Testis (tissue), 3 donors: Measurements from ENCODE around the gene OIP5. TPM values are rescaled to one million over a fixed set of nuclear protein-coding genes. Genes with fewer than 3 reads are reported as not detected.
"Not testable (repeated sequence)": the region's sequence is repeated elsewhere in the genome, so short reads cannot be mapped to it uniquely, and the experiment has no call there.

Source experiments
- DNase-seq: peaks from one replicate; pipeline ENCODE4 v3.0.0-alpha.2; 2019
- H3K27ac ChIP-seq, 2 donors: fragments of 200-600 bp; sonication (generic); one replicate each; pipeline ENCODE4 v1.5.1; 2019
- H3K27me3 ChIP-seq: fragments of 200-600 bp; sonication (generic); one replicate; pipeline ENCODE4 v1.5.1; 2019
- H3K36me3 ChIP-seq: fragments of 200-600 bp; sonication (generic); one replicate; pipeline ENCODE4 v1.5.1; 2017; ENCODE audit warnings: low read depth; ENCODE audit errors: missing control alignments
- H3K4me1 ChIP-seq: fragments of 200-600 bp; sonication (generic); one replicate; pipeline ENCODE4 v1.5.1; 2019
- H3K4me3 ChIP-seq, 2 donors: fragments of 200-600 bp; sonication (generic); one replicate each; pipeline ENCODE4 v1.5.1; 2017 to 2019
- H3K9me3 ChIP-seq: fragments of 200-600 bp; sonication (generic); one replicate; pipeline ENCODE4 v1.5.1; 2017
- CTCF ChIP-seq, 3 experiments: fragments of 450-650 bp in 2 of 3; fragments of 200-600 bp in 1 of 3; sonication (generic) in 1 of 3; IDR thresholded peaks; one replicate each; pipeline ENCODE4 v1.5.1; 2016 to 2019; ENCODE audit warnings: antibody characterized with exemption in 3 of 3, mild to moderate bottlenecking in 2 of 3, moderate library complexity in 1 of 3
- POLR2A ChIP-seq: fragments of 450-650 bp; IDR thresholded peaks from one replicate; pipeline ENCODE4 v1.6.1; 2017; ENCODE audit warnings: antibody characterized with exemption, mild to moderate bottlenecking, moderate library complexity
- WGBS, 2 donors: methylation state at CpG; one replicate each; pipeline ENCODE4 v1.1.5; 2018; 5-methylcytosine and 5-hydroxymethylcytosine counted together
- intact Hi-C: fragments of 100-400 bp; cut with DNase I; formaldehyde crosslinking; loops from one replicate; pipeline ENCODE4 v1.15.1; 2023; ENCODE audit warnings: low total_unique reads
- polyA plus RNA-seq: library from polyadenylated mRNA; stranded (reverse); fragments of 350-450 nt; fragmentation: Illumina TruSeq; extraction: RNeasy Lipid Tissue Mini Kit (QIAGEN cat#74804); gene quantifications from one replicate; pipeline ENCODE4 v1.2.3, GENCODE V29; 2014; ENCODE audit warnings: low read depth, low replicate concordance; ENCODE audit not compliant: insufficient read depth
- total RNA-seq, 2 donors: library from RNA; depleted of rRNA; stranded (reverse); fragments of >200 nt; gene quantifications; one replicate each; pipeline ENCODE4 v1.2.3, GENCODE V29; 2016

Gene OIP5
- total and polyA plus RNA-seq, 3 donors from 2014 or later, result 21.2 to 44.8 (median 22.1) TPM

- TF ChIP-seq POLR2A, result no peak
- no peak for TF ChIP-seq CTCF (IDR thresholded peaks at IDR 0.05)
- DNase-seq, result no peak
- Histone ChIP-seq H3K4me1 (no peaks in the 10 kb centered on the region), H3K27me3 (no peaks in the 10 kb centered on the region), H3K4me3 (no peak overlapping the region), H3K9me3 (no peaks in the 10 kb centered on the region), H3K36me3 (no peaks in the 10 kb centered on the region), H3K27ac (no peak overlapping the region)
- WGBS, 2 donors, result 61 to 65% methylated on average over 6 of the region's 6 CpGs
- intact Hi-C loops, result no loop called here
These were observed 68.5 kb downstream of the OIP5 start for GRCh38 chr15:41263891-41264351.

- no peaks in the 10 kb centered on the region for H3K36me3 ChIP-seq
- no peaks in the 10 kb centered on the region for H3K4me1 ChIP-seq
- no peak for DNase-seq
- H3K4me3 ChIP-seq, result no peak overlapping the region
- 93 to 97% methylated on average over 8 of the region's 8 CpGs for WGBS, 2 donors
- intact Hi-C loops, result no loop called here
- no peak for TF ChIP-seq CTCF (IDR thresholded peaks at IDR 0.05)
- no peak for TF ChIP-seq POLR2A
- no peaks in the 10 kb centered on the region for H3K27me3 ChIP-seq
- no peak overlapping the region for H3K27ac ChIP-seq
- no peaks in the 10 kb centered on the region for H3K9me3 ChIP-seq
These were observed 69.8 kb downstream of the OIP5 start for GRCh38 chr15:41262571-41262970.

- intact Hi-C loops, H3K4me3 ChIP-seq, H3K36me3 ChIP-seq, H3K4me1 ChIP-seq, H3K27ac ChIP-seq, DNase-seq, H3K9me3 ChIP-seq, H3K27me3 ChIP-seq: not testable (repeated sequence)
- WGBS, 2 donors, result 94 to 96% methylated on average over 7 of the region's 7 CpGs
These were observed 71.5 kb downstream of the OIP5 start for GRCh38 chr15:41260924-41261323.

- Histone ChIP-seq H3K4me1 (no peaks in the 10 kb centered on the region), H3K4me3 (no peak overlapping the region), H3K9me3 (no peaks in the 10 kb centered on the region), H3K36me3 (no peaks in the 10 kb centered on the region), H3K27ac (no peak overlapping the region), H3K27me3 (no peaks in the 10 kb centered on the region)
- intact Hi-C loops, result no loop called here
- WGBS, 2 donors, result 83 to 85% methylated on average over 9 to 12 of the region's 12 CpGs
- TF ChIP-seq POLR2A (no peak), CTCF (IDR thresholded peaks at IDR 0.05) (no peak)
- no peak for DNase-seq
These were observed 72.7 kb downstream of the OIP5 start for GRCh38 chr15:41259546-41260189.

Other genes starting within 250 kb of the OIP5 start
- gene INO80, start 216.3 kb downstream of the OIP5 start, total RNA-seq, result 10 to 100 TPM; 43.5 to 44.2 TPM
- 21.2 TPM for gene INO80, start 216.3 kb downstream of the OIP5 start, polyA plus RNA-seq
- 10 to 100 TPM; 20.7 to 42.9 TPM for gene EXD1, start 101.8 kb downstream of the OIP5 start, total RNA-seq
- gene EXD1, start 101.8 kb downstream of the OIP5 start, polyA plus RNA-seq, result 47.0 TPM
- gene CHP1, start 101.3 kb downstream of the OIP5 start, total RNA-seq, result 10 to 100 TPM; 61.9 to 72.7 TPM
- gene CHP1, start 101.3 kb downstream of the OIP5 start, polyA plus RNA-seq, result 36.6 TPM
- 10 to 100 TPM; 19.5 to 20.2 TPM for gene NUSAP1, start 290 bp upstream of the OIP5 start, total RNA-seq
- 40.2 TPM for gene NUSAP1, start 290 bp upstream of the OIP5 start, polyA plus RNA-seq
- gene NDUFAF1, start 69.9 kb upstream of the OIP5 start, total RNA-seq, result 10 to 100 TPM; 23.4 to 25.0 TPM
- 49.7 TPM for gene NDUFAF1, start 69.9 kb upstream of the OIP5 start, polyA plus RNA-seq
- gene RTF1, start 84.5 kb upstream of the OIP5 start, total RNA-seq, result 10 to 100 TPM; 56.9 to 82.7 TPM
- 27.8 TPM for gene RTF1, start 84.5 kb upstream of the OIP5 start, polyA plus RNA-seq
- gene ITPKA, start 161.3 kb upstream of the OIP5 start, total RNA-seq, result 10 to 100 TPM; 16.7 to 21.3 TPM
- 12.1 TPM for gene ITPKA, start 161.3 kb upstream of the OIP5 start, polyA plus RNA-seq
- gene LTK, start 181.2 kb upstream of the OIP5 start, total RNA-seq, result 1 to 10 TPM; 3.7 to 4.2 TPM
- 2.9 TPM for gene LTK, start 181.2 kb upstream of the OIP5 start, polyA plus RNA-seq
- gene RPAP1, start 211.7 kb upstream of the OIP5 start, total RNA-seq, result 10 to 100 TPM; 49.4 to 70.9 TPM
- 36.3 TPM for gene RPAP1, start 211.7 kb upstream of the OIP5 start, polyA plus RNA-seq
- gene TYRO3, start 226.6 kb upstream of the OIP5 start, total RNA-seq, result 100 to 1,000 TPM; 107 to 156 TPM
- gene TYRO3, start 226.6 kb upstream of the OIP5 start, polyA plus RNA-seq, result 99.0 TPM